NCI-H187 (cell line): ENCODE results near the gene STEAP1.
A peak's percentile ranks its signal among the peaks of the same experiment; 100 is the strongest.
"Not testable (repeated sequence)": the region's sequence is repeated elsewhere in the genome, so short reads cannot be mapped to it uniquely, and the experiment has no call there.

Experiments
- DNase-seq, 2 experiments: peaks; one replicate each; lab custom pipeline; 2025; lab: John Stamatoyannopoulos, UW

STEAP1 gene

GRCh38 chr7:90153943-90154771, at the start of gene STEAP1:
Gene STEAP1 (plus strand): TSS chr7:90154469. CDS start chr7:90159789, 5,320 bp downstream.
- DNase-seq, result peak; percentile 63 to 82

GRCh38 chr7:90114972-90115371, 39.3 kb upstream of the STEAP1 start:
- not testable (repeated sequence) for DNase-seq

GRCh38 chr7:90118551-90119177, 35.6 kb upstream of the STEAP1 start:
- not testable (repeated sequence) for DNase-seq

- peak in 1 of 2 experiments; percentile 20 for DNase-seq
Measured at GRCh38 chr7:90119178-90119971, 34.9 kb upstream of the STEAP1 start.

- DNase-seq, result not testable (repeated sequence)
Measured at GRCh38 chr7:90120205-90120604, 34.1 kb upstream of the STEAP1 start.

GRCh38 chr7:90131746-90132145, 22.5 kb upstream of the STEAP1 start:
- not testable (repeated sequence) for DNase-seq

GRCh38 chr7:90147079-90147960, 6.9 kb upstream of the STEAP1 start:
- not testable (repeated sequence) for DNase-seq

- peak in 1 of 2 experiments; percentile 4 for DNase-seq
Measured at GRCh38 chr7:90149428-90149827, 4.8 kb upstream of the STEAP1 start.

- DNase-seq, result not testable (repeated sequence)
Measured at GRCh38 chr7:90151884-90152283, 2.4 kb upstream of the STEAP1 start.

- DNase-seq, result peak in 1 of 2 experiments; percentile 2
Measured at GRCh38 chr7:90152642-90153253, 1.5 kb upstream of the STEAP1 start.

- no peak for DNase-seq
Measured at GRCh38 chr7:90155206-90155605, 937 bp downstream of the STEAP1 start.

GRCh38 chr7:90157331-90157730, 3.1 kb downstream of the STEAP1 start:
- DNase-seq, result not testable (repeated sequence)

- DNase-seq, result not testable (repeated sequence)
Measured at GRCh38 chr7:90157761-90158350, 3.6 kb downstream of the STEAP1 start.

GRCh38 chr7:90163534-90163933, 9.3 kb downstream of the STEAP1 start:
- DNase-seq, result no peak

GRCh38 chr7:90165724-90166123, 11.5 kb downstream of the STEAP1 start:
- DNase-seq, result peak in 1 of 2 experiments; percentile 25

GRCh38 chr7:90166153-90166552, 11.9 kb downstream of the STEAP1 start:
- DNase-seq, result no peak

- no peak for DNase-seq
Measured at GRCh38 chr7:90167361-90167760, 13.1 kb downstream of the STEAP1 start.

- no peak for DNase-seq
Measured at GRCh38 chr7:90169891-90170290, 15.6 kb downstream of the STEAP1 start.

GRCh38 chr7:90172121-90172520, 17.9 kb downstream of the STEAP1 start:
- no peak for DNase-seq

- DNase-seq, result no peak
Measured at GRCh38 chr7:90172624-90173023, 18.4 kb downstream of the STEAP1 start.
